Spleen (tissue), 11 donors: ENCODE results near the gene BNC1. TPM values are rescaled to one million over a fixed set of nuclear protein-coding genes. Genes with fewer than 3 reads are reported as not detected.

ENCODE experiments used
- DNase-seq: peaks from one replicate; pipeline ENCODE4 v3.0.0-alpha.2; 2020
- H3K27ac ChIP-seq, 8 donors: fragments of 200-600 bp; sonication (generic) in 7 of 8; 1 replicate in 4 of 8; 2 replicates in 4 of 8; pipeline versions ENCODE4 v1.5.0 to v1.8.0; 2016 to 2021; ENCODE audit warnings: inconsistent platforms in 4 of 8, mild to moderate bottlenecking in 4 of 8, moderate library complexity in 1 of 8
- H3K27me3 ChIP-seq, 7 donors: fragments of 200-600 bp; sonication (generic) in 6 of 7; replicated peaks in 1 of 7; 1 replicate in 4 of 7; 2 replicates in 3 of 7; pipeline versions ENCODE4 v1.5.0 to v1.8.0; 2016 to 2021; ENCODE audit warnings: inconsistent platforms in 3 of 7, mild to moderate bottlenecking in 1 of 7
- H3K36me3 ChIP-seq, 6 donors: fragments of 200-600 bp; sonication (generic) in 5 of 6; 1 replicate in 4 of 6; 2 replicates in 2 of 6; pipeline versions ENCODE4 v1.5.0 to v1.8.0; 2016 to 2021; ENCODE audit warnings: inconsistent platforms in 2 of 6
- H3K4me1 ChIP-seq, 6 donors: fragments of 200-600 bp; sonication (generic) in 5 of 6; 1 replicate in 3 of 6; 2 replicates in 3 of 6; pipeline versions ENCODE4 v1.5.0 to v1.8.0; 2016 to 2021; ENCODE audit warnings: inconsistent platforms in 3 of 6
- H3K4me3 ChIP-seq, 8 donors: fragments of 200-600 bp; sonication (generic) in 7 of 8; 1 replicate in 4 of 8; 2 replicates in 4 of 8; pipeline versions ENCODE4 v1.5.0 to v1.8.0; 2016 to 2021; ENCODE audit warnings: inconsistent platforms in 4 of 8, mild to moderate bottlenecking in 4 of 8, moderate library complexity in 2 of 8
- H3K9me3 ChIP-seq, 8 donors: fragments of 200-600 bp; sonication (generic) in 7 of 8; 1 replicate in 4 of 8; 2 replicates in 4 of 8; pipeline versions ENCODE4 v1.5.0 to v1.8.0; 2016 to 2021; ENCODE audit warnings: inconsistent platforms in 4 of 8
- CTCF ChIP-seq, 11 experiments: fragments of 200-600 bp in 7 of 11; fragments of 450-650 bp in 4 of 11; sonication (generic) in 4 of 11; IDR thresholded peaks in 8 of 11; conservative IDR thresholded peaks in 3 of 11; 1 replicate in 7 of 11; 2 replicates in 4 of 11; pipeline versions ENCODE4 v1.4.0 to v1.8.0; 2016 to 2021; ENCODE audit warnings: antibody characterized with exemption in 11 of 11, inconsistent platforms in 4 of 11, mild to moderate bottlenecking in 1 of 11
- POLR2A ChIP-seq, 3 donors: fragments of 450-650 bp; IDR thresholded peaks; one replicate each; pipeline ENCODE4 v1.5.1; 2017; ENCODE audit warnings: antibody characterized with exemption in 3 of 3, mild to moderate bottlenecking in 1 of 3
- POLR2AphosphoS5 ChIP-seq, 3 donors: sonication (generic); formaldehyde crosslinking; IDR thresholded peaks; one replicate each; pipeline ENCODE4 v1.5.1; 2017; ENCODE audit warnings: antibody characterized with exemption in 3 of 3
- WGBS, 5 donors: extraction: QIAGEN DNeasy Blood & Tissue Kit in 3 of 5; methylation state at CpG; one replicate each; pipeline versions ENCODE4 v1.1.5 to v1.1.7; 2013 to 2018; 5-methylcytosine and 5-hydroxymethylcytosine counted together
- intact Hi-C: fragments of 100-400 bp; cut with DNase I; formaldehyde crosslinking; loops from one replicate; pipeline ENCODE4 v1.15.0; 2023; ENCODE audit warnings: low total_unique reads
- polyA plus RNA-seq, 3 donors: library from polyadenylated mRNA; stranded (reverse); fragments of 200-250 nt; gene quantifications; one replicate each; pipeline ENCODE4 v1.2.1, GENCODE V29; 2013
- total RNA-seq, 7 donors: library from RNA; depleted of rRNA in 3 of 7; stranded (reverse); fragments of >200 nt in 3 of 7; fragmentation: NEBNext Ultra II Directional in 4 of 7; extraction: Animal tissue kit (Norgen Biotek cat#: 25700) in 4 of 7; gene quantifications; one replicate each; pipeline versions ENCODE4 v1.1.0 to v1.2.1, GENCODE V29; 2016 to 2021
- donor health status: healthy with polysubstance abuse.
- donor health status: DM: no; HTN: no; CAD: no; lungs with moderate emphysema.
- donor health status: DM: no; HTN: no; CAD: no.
- donor health status: Bipolar disorder and iron deficiency.
- donor health status: healthy.
- donor health status: DM: no; HTN: no; CAD: no.
- donor health status: DM: yes; HTN: yes; CAD: no.

Gene BNC1
- total and polyA plus RNA-seq, 10 donors, result 0.02 to 0.41 (median 0.14) TPM; not detected in 2

DNA sequence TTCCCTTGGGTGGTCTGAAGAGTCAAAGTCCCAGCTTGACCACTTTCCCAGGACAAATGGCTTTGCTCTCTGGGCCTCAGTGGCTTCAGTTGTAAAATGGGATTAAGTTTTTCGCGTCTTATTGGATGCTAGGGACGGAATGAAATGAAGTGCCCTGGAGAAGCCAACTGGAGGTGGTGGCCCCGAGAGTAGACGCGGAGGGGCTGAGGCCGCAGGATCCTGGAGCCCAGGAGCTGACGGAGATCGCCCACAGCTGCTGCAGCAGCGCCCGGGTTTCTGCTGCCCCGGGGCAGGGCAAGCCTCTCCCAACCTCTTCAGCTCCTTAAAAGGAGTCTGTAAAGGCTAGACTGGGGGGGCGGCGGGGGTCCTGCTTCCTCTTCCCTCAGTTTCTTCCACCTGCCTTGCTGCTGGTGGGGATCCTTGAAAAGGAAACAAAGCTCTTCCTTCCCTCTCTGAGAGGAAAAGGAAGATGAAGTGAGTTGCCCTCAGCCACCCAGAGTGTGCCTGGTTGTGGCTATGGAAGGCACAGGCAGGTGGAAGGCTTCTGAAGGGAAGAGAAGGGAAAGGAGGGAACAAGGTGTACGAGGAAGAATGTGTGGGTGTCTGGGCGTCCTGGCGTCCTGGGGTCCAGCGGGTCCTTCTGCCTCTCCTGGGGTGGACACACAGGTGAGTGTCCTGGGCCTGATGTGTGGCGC, 967 bp upstream of the BNC1 start:
- Histone ChIP-seq H3K4me3 (no peak overlapping the region), H3K9me3 (no peaks in the 10 kb centered on the region), H3K27ac (no peak overlapping the region), H3K4me1 (peaks cover 0 to 25% (median 14%) of the 10 kb centered on the region in 6 donors), H3K36me3 (no peaks in the 10 kb centered on the region), H3K27me3 (peaks cover 0 to 89% (median 57%) of the 10 kb centered on the region in 7 donors)
- 35 to 47% (median 41%) methylated on average over 16 to 19 of the region's 19 CpGs for WGBS, 5 donors
- intact Hi-C loops, result no loop called here
- TF ChIP-seq POLR2AphosphoS5 (IDR thresholded peaks at IDR 0.05) (no peak), CTCF (IDR thresholded peaks at IDR 0.05 in 8 of 11, conservative IDR thresholded peaks at IDR 0.05 in 3 of 11) (no peak), POLR2A (IDR thresholded peaks at IDR 0.05) (no peak)
- no peak for DNase-seq

- intact Hi-C loops, result no loop called here
- Histone ChIP-seq H3K27me3 (peaks cover 0 to 99% (median 63%) of the 10 kb centered on the region in 7 donors), H3K4me3 (peak overlapping the region; percentile 8 to 66 (median 33)), H3K4me1 (peaks cover 0 to 25% (median 14%) of the 10 kb centered on the region in 6 donors), H3K27ac (no peak overlapping the region), H3K36me3 (no peaks in the 10 kb centered on the region), H3K9me3 (no peaks in the 10 kb centered on the region)
- 2 to 17% (median 6%) methylated on average over 49 to 80 of the region's 80 CpGs for WGBS, 5 donors
- TF ChIP-seq POLR2A (IDR thresholded peaks at IDR 0.05) (no peak), CTCF (IDR thresholded peaks at IDR 0.05 in 8 of 11, conservative IDR thresholded peaks at IDR 0.05 in 3 of 11) (no peak), POLR2AphosphoS5 (IDR thresholded peaks at IDR 0.05) (no peak)
- DNase-seq, result no peak
These were observed 478 bp downstream of the BNC1 start for GRCh38 chr15:83283813-83284558.

GRCh38 chr15:83283138-83283812, 1.2 kb downstream of the BNC1 start:
- no peak for DNase-seq
- Histone ChIP-seq H3K4me1 (peaks cover 0 to 25% (median 14%) of the 10 kb centered on the region in 6 donors), H3K27ac (no peak overlapping the region), H3K27me3 (peaks cover 0 to 99% (median 66%) of the 10 kb centered on the region in 7 donors), H3K36me3 (no peaks in the 10 kb centered on the region), H3K4me3 (peak overlapping the region; percentile 8 to 66 (median 33)), H3K9me3 (no peaks in the 10 kb centered on the region)
- peak in 1 of 3 donors; percentile 46 for TF ChIP-seq POLR2AphosphoS5 (IDR thresholded peaks at IDR 0.05)
- no peak for TF ChIP-seq POLR2A (IDR thresholded peaks at IDR 0.05)
- 2 to 5% (median 3%) methylated on average over 42 to 70 of the region's 70 CpGs for whole genome bisulfite sequencing, 5 donors
- intact Hi-C loops, result no loop called here

DNA sequence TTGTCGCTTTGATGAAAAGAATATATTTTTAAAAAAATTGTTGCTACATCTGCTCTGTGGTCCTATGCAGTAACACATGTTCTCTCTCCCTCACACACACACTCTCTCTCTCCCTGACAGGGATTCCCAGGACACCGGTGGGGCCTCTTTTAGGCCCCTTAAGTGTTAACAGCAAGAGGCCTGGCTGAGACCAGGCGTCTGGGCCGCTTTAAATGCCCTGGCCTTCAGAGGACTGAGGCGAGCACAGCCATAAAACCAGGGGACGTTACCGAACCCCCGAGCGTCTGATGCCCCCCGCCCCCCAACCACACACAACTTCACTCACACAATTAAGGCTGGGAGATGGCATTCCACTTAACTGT, 1.7 kb downstream of the BNC1 start:
- Histone ChIP-seq H3K27ac (no peak overlapping the region), H3K4me1 (peaks cover 0 to 25% (median 14%) of the 10 kb centered on the region in 6 donors), H3K4me3 (peak overlapping the region in 5 of 8 donors; percentile 31 to 66 (median 34)), H3K27me3 (peaks cover 0 to 100% (median 66%) of the 10 kb centered on the region in 7 donors), H3K36me3 (no peaks in the 10 kb centered on the region), H3K9me3 (no peaks in the 10 kb centered on the region)
- no peak for DNase-seq
- intact Hi-C loops, result no loop called here
- 12 to 26% (median 14%) methylated on average over 7 to 10 of the region's 10 CpGs for WGBS, 5 donors
- TF ChIP-seq POLR2A (IDR thresholded peaks at IDR 0.05) (no peak), CTCF (IDR thresholded peaks at IDR 0.05 in 8 of 11, conservative IDR thresholded peaks at IDR 0.05 in 3 of 11) (no peak), POLR2AphosphoS5 (IDR thresholded peaks at IDR 0.05) (no peak)
